NT2/D1 (cell line): ENCODE data around the gene MYH6.
"Not testable (repeated sequence)": the region's sequence is repeated elsewhere in the genome, so short reads cannot be mapped to it uniquely, and the experiment has no call there.

Experiments
- SUZ12 ChIP-seq: IDR thresholded peaks from 2 replicates; pipeline ENCODE4 v1.6.1; 2011; ENCODE audit not compliant: insufficient read length, insufficient read depth; ENCODE audit errors: extremely low read depth
- YY1 ChIP-seq: IDR thresholded peaks from 2 replicates; pipeline ENCODE4 v1.6.1; 2011; ENCODE audit not compliant: insufficient read length, insufficient read depth
- ZNF274 ChIP-seq: IDR thresholded peaks from 2 replicates; pipeline ENCODE4 v1.6.1; 2011; ENCODE audit warnings: mild to moderate bottlenecking, low read depth, low read length

GRCh38 chr14:23400496-23401149 lies 7.5 kb downstream of the MYH6 start:
- TF ChIP-seq SUZ12, ZNF274, YY1: not testable (repeated sequence)
